CMK (cell line): ENCODE results near the gene ABHD11.
"Not testable (repeated sequence)": the region's sequence is repeated elsewhere in the genome, so short reads cannot be mapped to it uniquely, and the experiment has no call there.

ENCODE experiments used
- DNase-seq: peaks from one replicate; pipeline ENCODE4 v3.0.0-alpha.2; 2010; ENCODE audit warnings: low read depth

The ABHD11 gene

GRCh38 chr7:73718905-73719805 is 19.4 kb downstream of the ABHD11 start, which contains the start of gene STX1A:
Gene STX1A (minus strand): TSS chr7:73719669. CDS start chr7:73719631, 38 bp downstream.
- DNase-seq, result no peak

GRCh38 chr7:73718438-73718881 is 20.1 kb downstream of the ABHD11 start:
- DNase-seq, result no peak

GRCh38 chr7:73717991-73718405 is 20.6 kb downstream of the ABHD11 start:
- DNase-seq, result no peak

GRCh38 chr7:73717025-73717807 is 21.4 kb downstream of the ABHD11 start:
- no peak for DNase-seq

- no peak for DNase-seq
These were observed 22.2 kb downstream of the ABHD11 start for GRCh38 chr7:73716318-73716890.

GRCh38 chr7:73715648-73716317 is 22.8 kb downstream of the ABHD11 start:
- DNase-seq, result no peak

GRCh38 chr7:73713319-73713718 is 25.3 kb downstream of the ABHD11 start:
- not testable (repeated sequence) for DNase-seq

GRCh38 chr7:73712773-73713172 is 25.8 kb downstream of the ABHD11 start:
- no peak for DNase-seq

- no peak for DNase-seq
These were observed 29.5 kb downstream of the ABHD11 start for GRCh38 chr7:73708961-73709549.

- DNase-seq, result no peak
These were observed 31.5 kb downstream of the ABHD11 start for GRCh38 chr7:73707045-73707631.

GRCh38 chr7:73706126-73707044 is 32.2 kb downstream of the ABHD11 start:
- DNase-seq, result no peak

GRCh38 chr7:73705551-73705920 is 33.1 kb downstream of the ABHD11 start:
- no peak for DNase-seq

GRCh38 chr7:73704640-73705550 is 33.7 kb downstream of the ABHD11 start:
- DNase-seq, result no peak

- DNase-seq, result no peak
These were observed 34.6 kb downstream of the ABHD11 start for GRCh38 chr7:73703757-73704639.

GRCh38 chr7:73703225-73703624 is 35.4 kb downstream of the ABHD11 start:
- DNase-seq, result no peak

- no peak for DNase-seq
These were observed 35.9 kb downstream of the ABHD11 start for GRCh38 chr7:73702665-73703064.

- no peak for DNase-seq
These were observed 36.4 kb downstream of the ABHD11 start for GRCh38 chr7:73702226-73702625.
